CD4-positive, alpha-beta T cell treated with Interferon alpha-2 for 1 hour (primary cell): ENCODE measurements around the gene IFT43.

Source experiments
- DNase-seq, 2 donors: peaks; one replicate each; pipeline ENCODE4 v3.0.0-alpha.2; 2020 to 2022

IFT43 gene

GRCh38 chr14:75985618-75986438 lies at the start of gene IFT43:
Gene IFT43 (plus strand): TSS chr14:75985763. CDS start chr14:75985787, 24 bp downstream.
- peak; percentile 89 to 91 for DNase-seq

- DNase-seq = no peak
Observed at GRCh38 chr14:75939200-75939599, 46.4 kb upstream of the IFT43 start.

- DNase-seq = no peak
Observed at GRCh38 chr14:75941030-75941429, 44.5 kb upstream of the IFT43 start.

GRCh38 chr14:75944607-75945241 lies 40.8 kb upstream of the IFT43 start:
- DNase-seq = no peak

- no peak for DNase-seq
Observed at GRCh38 chr14:75946785-75947184, 38.8 kb upstream of the IFT43 start.

GRCh38 chr14:75952489-75952888 lies 33.1 kb upstream of the IFT43 start:
- DNase-seq = no peak

GRCh38 chr14:75959031-75959430 lies 26.5 kb upstream of the IFT43 start:
- DNase-seq = no peak

- no peak for DNase-seq
Observed at GRCh38 chr14:75960231-75960630, 25.3 kb upstream of the IFT43 start.

GRCh38 chr14:75961662-75962061 lies 23.9 kb upstream of the IFT43 start:
- no peak for DNase-seq

GRCh38 chr14:75967866-75968265 lies 17.7 kb upstream of the IFT43 start:
- no peak for DNase-seq

- no peak for DNase-seq
Observed at GRCh38 chr14:75968456-75968855, 17.1 kb upstream of the IFT43 start.

- DNase-seq = no peak
Observed at GRCh38 chr14:75969126-75969525, 16.4 kb upstream of the IFT43 start.

- DNase-seq = no peak
Observed at GRCh38 chr14:75969891-75970290, 15.7 kb upstream of the IFT43 start.

- DNase-seq = no peak
Observed at GRCh38 chr14:75970989-75971388, 14.6 kb upstream of the IFT43 start.

- DNase-seq = no peak
Observed at GRCh38 chr14:75971509-75971908, 14.1 kb upstream of the IFT43 start.

- DNase-seq = no peak
Observed at GRCh38 chr14:75972801-75973421, 12.7 kb upstream of the IFT43 start.

- no peak for DNase-seq
Observed at GRCh38 chr14:75976826-75977581, 8.6 kb upstream of the IFT43 start.

GRCh38 chr14:75977582-75977943 lies 8.0 kb upstream of the IFT43 start:
- no peak for DNase-seq

- DNase-seq = peak; percentile 8 to 33
Observed at GRCh38 chr14:75978249-75978731, 7.3 kb upstream of the IFT43 start.

- peak; percentile 10 for DNase-seq
Observed at GRCh38 chr14:75979071-75979571, 6.4 kb upstream of the IFT43 start.

- no peak for DNase-seq
Observed at GRCh38 chr14:75979648-75980565, 5.7 kb upstream of the IFT43 start.

GRCh38 chr14:75980856-75981255 lies 4.7 kb upstream of the IFT43 start:
- no peak for DNase-seq
